GM20000 (cell line): ENCODE measurements around the gene PDXP.

Source experiments
- DNase-seq: peaks from one replicate; pipeline ENCODE4 v3.0.0; 2012; ENCODE audit warnings: low spot score
- CTCF ChIP-seq: IDR thresholded peaks from 2 replicates; pipeline ENCODE4 v1.5.1; 2012; ENCODE audit warnings: mild to moderate bottlenecking, control low read depth; ENCODE audit errors: extremely low read depth, missing control alignments

PDXP gene

GRCh38 chr22:37640591-37641560, 17.6 kb upstream of the PDXP start:
- TF ChIP-seq CTCF: no peak
- no peak for DNase-seq

GRCh38 chr22:37641561-37641949, 17.0 kb upstream of the PDXP start:
- no peak for TF ChIP-seq CTCF
- DNase-seq: no peak

- peak; percentile 89 for DNase-seq
- peak; percentile 91 for TF ChIP-seq CTCF
These were observed 15.2 kb upstream of the PDXP start for GRCh38 chr22:37643225-37643847.

- no peak for TF ChIP-seq CTCF
These were observed 11.2 kb upstream of the PDXP start for GRCh38 chr22:37647317-37647716.

GRCh38 chr22:37647928-37648327, 10.6 kb upstream of the PDXP start:
- DNase-seq: no peak
- no peak for TF ChIP-seq CTCF

More at GRCh38 chr22:37647317-37647716, 11.2 kb upstream of the PDXP start:
- DNase-seq: no peak

- TF ChIP-seq CTCF: no peak
- DNase-seq: no peak
These were observed 7.9 kb upstream of the PDXP start for GRCh38 chr22:37650463-37651136.
